GM19468 (cell line): ENCODE measurements around the gene LGR5.
A peak's percentile ranks its signal among the peaks of the same experiment; 100 is the strongest.

Experiments
- ATAC-seq: cut with Tn5 transposase; IDR thresholded peaks from one replicate; pipeline ENCODE4 v1.9.1; 2021; ENCODE audit warnings: mild to moderate bottlenecking, moderate library complexity, moderate number of reproducible peaks; ENCODE audit not compliant: unreplicated experiment; ENCODE audit errors: extremely low read depth

Gene LGR5

DNA sequence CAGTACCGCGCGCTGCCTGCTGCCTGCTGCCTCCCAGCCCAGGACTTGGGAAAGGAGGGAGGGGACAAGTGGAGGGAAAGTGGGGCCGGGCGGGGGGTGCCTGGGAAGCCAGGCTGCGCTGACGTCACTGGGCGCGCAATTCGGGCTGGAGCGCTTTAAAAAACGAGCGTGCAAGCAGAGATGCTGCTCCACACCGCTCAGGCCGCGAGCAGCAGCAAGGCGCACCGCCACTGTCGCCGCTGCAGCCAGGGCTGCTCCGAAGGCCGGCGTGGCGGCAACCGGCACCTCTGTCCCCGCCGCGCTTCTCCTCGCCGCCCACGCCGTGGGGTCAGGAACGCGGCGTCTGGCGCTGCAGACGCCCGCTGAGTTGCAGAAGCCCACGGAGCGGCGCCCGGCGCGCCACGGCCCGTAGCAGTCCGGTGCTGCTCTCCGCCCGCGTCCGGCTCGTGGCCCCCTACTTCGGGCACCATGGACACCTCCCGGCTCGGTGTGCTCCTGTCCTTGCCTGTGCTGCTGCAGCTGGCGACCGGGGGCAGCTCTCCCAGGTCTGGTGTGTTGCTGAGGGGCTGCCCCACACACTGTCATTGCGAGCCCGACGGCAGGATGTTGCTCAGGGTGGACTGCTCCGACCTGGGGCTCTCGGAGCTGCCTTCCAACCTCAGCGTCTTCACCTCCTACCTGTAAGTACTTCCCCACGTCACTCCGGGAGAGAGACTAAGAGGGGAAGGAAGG lies at the start of gene LGR5:
Gene LGR5, plus strand, starts transcription at position 186 of the 732 bp plus-strand sequence. Its CDS starts 283 bp downstream, at position 469.
- no peak for ATAC-seq

DNA sequence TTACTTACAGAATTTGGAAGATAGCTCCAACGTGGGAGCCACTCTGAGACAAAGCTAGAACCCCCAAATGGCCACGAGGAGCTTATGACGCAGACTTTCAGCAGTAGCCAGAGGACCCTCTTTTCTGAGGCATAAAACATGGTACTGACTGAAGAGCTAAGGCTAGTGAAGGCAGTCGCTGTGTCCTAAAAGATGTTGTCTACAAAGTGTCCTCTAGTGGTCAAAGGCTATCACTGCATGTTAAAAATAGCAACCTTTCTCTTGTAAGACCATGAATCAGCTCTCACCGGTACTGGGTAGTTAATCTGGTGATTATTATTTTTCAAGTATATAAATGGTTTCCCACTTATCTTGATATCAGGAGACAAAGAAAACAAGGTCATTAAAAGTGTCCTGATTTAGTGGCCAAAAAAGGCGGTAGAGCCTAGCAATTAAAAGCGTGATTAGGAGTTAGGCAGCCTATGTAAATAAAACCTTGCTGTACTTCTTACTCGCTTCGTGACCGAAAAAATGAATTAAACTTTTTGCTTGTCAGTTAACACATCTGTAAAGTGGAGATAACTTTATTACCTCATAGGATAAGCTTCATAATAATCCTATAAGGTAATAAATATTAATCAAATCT lies 47.0 kb upstream of the LGR5 start:
- ATAC-seq, result peak; percentile 80

DNA sequence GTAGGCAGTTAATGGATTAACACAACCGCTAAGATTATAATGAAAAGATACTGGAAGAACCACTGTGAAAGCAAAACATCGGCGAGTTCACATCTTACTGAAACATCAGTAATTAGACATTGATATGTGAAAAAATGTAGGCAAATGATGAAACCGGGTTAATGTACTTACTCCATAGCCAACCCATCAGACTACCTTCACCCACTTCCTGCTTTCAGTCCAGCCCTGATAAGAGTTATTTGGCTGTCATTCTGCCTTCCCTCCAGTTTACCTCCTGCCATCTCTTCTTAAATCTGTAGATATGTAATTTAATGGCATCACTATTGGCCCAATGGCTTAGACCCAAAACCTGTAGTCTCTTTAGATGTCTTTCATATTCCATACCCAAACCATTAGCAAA lies 46.0 kb upstream of the LGR5 start:
- ATAC-seq, result no peak

DNA sequence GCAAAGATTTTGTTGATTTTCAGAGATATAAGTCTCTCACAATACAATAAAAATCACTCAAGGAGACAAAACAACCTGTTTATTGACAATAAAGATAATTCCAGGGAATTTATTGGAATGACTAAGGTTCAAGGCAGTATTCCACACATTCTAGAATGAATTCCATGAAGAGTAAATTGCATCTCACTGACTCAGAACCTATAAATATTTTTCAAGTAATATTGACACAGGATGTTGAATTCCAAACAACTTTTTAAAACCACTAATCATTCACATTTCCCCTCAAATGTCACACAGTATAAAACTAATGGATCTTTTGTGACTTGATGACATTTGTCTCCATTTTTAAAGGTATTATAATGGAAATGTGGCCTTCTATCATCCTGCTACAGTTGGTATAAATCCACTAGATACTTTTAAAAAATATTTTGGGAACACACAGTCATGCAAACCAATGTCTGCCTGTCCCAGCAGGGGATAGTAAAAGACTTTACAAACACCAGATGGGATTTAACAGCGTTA lies 42.1 kb upstream of the LGR5 start:
- ATAC-seq, result no peak

GRCh38 chr12:71399197-71399596 lies 40.4 kb upstream of the LGR5 start:
- ATAC-seq, result no peak

GRCh38 chr12:71400481-71400880 lies 39.1 kb upstream of the LGR5 start:
- no peak for ATAC-seq

- no peak for ATAC-seq
These were observed 33.7 kb upstream of the LGR5 start for GRCh38 chr12:71405884-71406283.

- ATAC-seq, result no peak
These were observed 31.9 kb upstream of the LGR5 start for GRCh38 chr12:71407732-71408131.

DNA sequence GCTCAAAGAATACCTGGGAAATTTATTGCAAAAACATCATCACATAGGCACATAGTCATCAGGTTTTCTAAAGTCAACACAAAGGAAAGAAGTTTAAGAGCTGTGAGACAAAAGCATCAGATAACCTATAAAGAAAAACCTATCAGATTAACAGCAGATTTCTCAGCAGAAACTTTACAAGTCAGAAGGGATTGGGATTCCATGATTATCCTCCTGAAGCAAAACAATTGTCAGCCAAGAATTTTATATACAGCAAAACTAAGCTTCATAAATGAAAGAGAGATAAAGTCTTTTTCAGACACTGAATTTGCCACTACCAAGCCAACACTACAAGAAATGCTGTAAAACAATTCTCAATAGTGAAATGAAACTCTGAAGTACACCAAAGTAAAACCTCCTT lies 28.8 kb upstream of the LGR5 start:
- no peak for ATAC-seq

- no peak for ATAC-seq
These were observed 28.0 kb upstream of the LGR5 start for GRCh38 chr12:71411635-71412034.

DNA sequence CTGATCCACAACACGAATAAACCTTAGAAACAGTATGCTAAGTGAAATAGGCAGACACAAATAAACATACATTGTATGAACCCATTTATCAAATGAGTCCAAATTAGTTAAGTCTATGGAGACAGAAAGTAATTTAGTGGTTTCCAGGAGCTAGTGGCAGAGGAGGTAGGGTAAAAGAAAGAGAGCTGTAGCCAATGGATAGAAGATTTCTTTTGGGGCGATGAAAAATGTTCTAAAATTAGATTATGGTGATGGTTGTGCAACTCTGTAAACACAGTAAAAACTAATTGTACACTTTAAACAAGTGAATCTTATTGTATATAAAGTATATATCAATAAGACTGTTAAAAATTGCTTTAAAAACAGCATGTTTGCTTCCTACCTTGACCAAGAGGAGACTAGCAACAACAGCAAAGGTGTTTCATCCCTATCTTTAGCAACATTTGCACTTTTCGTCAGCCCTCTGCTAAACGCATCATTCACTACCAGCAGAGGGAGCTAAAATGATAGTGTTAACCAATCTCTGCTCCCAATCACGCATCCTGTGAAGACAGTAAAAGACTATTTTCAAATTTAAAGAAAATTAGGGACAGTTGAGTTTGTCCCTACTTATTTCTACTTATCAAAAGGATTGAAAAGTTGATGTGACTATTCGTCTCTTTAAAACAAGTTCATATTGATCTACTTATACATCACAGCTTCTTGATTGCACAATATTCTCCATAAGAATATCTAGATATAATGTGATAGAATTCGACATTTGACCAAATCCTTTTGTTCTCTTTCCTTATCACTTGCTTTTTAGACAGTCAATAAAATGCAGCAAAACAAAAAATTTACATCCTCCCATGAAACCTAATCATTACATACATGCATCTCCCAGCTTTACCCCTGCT lies 24.0 kb upstream of the LGR5 start:
- peak; percentile 71 for ATAC-seq

DNA sequence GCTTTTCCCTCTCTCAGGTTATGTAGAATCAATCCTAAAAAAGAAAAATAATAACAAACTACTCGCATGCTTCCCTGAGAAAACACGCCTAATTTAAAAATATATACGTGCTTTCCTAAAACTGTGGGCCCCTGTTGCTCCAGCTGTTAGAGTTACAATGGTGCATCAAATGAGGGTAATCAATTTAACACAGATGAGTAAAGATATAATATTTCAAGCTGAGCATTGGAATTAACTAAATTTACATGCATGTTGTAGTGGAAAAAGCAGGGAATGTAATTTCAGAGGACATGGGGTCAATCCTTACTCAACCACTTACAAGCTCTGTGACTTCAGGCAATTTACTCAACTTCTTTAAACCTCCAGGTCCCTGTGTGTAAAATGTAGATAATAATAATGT lies 22.4 kb upstream of the LGR5 start:
- no peak for ATAC-seq

GRCh38 chr12:71420775-71421406 lies 18.7 kb upstream of the LGR5 start:
- no peak for ATAC-seq

GRCh38 chr12:71425568-71426299 lies 13.9 kb upstream of the LGR5 start:
- no peak for ATAC-seq

DNA sequence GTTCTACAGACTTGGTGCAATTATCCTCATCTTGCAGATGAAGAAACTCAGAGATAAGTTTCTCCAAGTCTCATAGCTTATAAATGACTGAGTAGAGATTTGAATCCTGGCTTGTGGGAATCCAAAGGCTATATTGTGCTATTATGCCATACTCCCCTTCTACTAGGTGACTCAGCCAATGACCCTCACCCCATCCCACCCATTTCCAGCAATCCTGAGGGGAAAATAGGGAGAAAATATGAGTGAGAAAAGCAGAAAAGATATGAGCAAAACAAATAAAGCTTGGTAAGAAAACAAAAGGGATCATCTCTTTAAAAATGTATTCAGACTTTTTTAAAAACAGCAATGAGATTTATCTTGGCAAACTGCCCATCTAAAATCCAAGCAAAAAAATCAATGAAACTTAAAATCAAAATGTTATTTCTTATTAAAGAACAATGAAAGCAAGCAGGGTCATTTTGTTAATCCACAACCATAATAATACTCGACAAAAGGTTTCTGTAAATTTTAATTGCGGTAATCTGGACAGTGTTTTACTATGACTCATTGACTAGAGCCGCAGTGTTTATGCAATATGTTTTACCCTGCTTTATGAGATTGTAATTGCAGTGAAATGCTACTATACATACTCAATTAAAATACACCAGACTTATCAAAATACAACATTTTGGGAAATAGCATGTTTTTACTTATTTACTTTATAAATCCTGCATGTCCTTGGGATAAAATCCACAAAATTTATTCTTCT lies 13.1 kb upstream of the LGR5 start:
- ATAC-seq, result no peak

DNA sequence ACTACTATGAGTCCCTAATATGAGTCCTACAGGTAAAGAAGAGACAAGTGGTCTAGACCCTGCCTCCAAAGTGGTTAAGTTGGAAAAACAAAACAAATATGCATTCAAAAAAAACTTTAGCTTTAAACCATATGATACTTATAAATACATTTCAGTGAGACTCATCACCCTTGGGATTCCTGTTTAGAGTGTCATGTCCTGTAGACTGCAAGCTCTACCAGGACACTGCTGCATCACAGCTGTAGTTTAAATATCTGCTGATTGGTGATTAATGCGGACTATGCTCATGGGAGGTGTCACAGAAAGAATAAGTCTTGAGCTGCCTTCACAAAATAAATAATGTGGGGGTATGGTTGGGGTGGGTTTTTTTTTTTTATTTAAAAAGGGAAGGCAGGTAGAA lies 8.8 kb upstream of the LGR5 start:
- no peak for ATAC-seq

- ATAC-seq, result no peak
These were observed 7.6 kb upstream of the LGR5 start for GRCh38 chr12:71431991-71432390.

DNA sequence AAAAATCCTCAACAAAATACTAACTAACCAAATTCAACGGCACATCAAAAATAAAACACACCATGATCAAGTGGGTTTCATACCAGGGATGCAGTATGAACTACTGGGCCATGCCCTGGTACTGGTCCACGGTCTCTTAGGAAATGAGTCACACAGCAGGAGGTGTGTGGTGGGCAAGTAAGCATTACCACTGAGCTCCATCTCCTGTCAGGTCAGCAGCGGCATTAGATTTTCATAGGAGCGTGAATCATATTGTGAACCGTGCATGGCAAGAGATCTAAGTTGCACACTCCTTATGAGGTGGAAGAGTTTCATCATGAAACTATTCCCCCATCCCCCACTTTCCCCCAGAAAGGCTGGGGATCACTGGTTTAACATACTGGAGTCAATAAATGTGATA lies 6.7 kb upstream of the LGR5 start:
- no peak for ATAC-seq

DNA sequence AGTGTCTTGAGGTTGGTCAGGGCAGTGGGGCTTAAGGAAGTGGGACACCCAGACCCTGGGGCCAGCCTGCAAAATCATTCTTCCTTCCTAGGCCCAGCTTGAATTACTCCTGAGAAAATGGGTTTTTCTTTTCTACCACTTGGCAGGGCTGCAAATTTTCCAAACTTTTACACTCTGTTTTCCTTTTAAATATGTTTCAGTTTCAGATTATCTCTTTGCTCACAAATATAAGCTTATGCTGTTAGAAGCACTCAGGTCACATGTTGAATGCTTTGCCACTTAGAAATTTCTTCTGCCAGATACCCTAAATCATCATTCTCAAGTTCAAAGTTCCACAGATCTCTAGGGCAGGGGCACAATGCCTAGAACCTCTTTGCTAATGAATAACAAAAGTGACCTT lies 2.9 kb upstream of the LGR5 start:
- ATAC-seq, result no peak
